IMR-90 (cell line): ENCODE measurements around the gene GTSE1. TPM values are rescaled to one million over a fixed set of nuclear protein-coding genes. Genes with fewer than 3 reads are reported as not detected.

Experiments used
- ATAC-seq: fragments of 200-7000 bp; cut with Tn5 transposase; 2 replicates; pipeline ENCODE4 v1.9.1; 2020; ENCODE audit warnings: low read depth, mild to moderate bottlenecking, moderate library complexity
- BruUV-seq: library from RNA; stranded (reverse); fragments of 400-500 nt; replicated peaks from 2 replicates; lab custom pipeline; 2021; lab: Mats Ljungman, UMichigan
- CTCF ChIA-PET: fragments of 300-600 bp; formaldehyde crosslinking; extraction: SDS; loops from one replicate; lab custom pipeline; 2021; ENCODE audit warnings: antibody characterized with exemption; lab: Yijun Ruan, JAX
- POLR2A ChIA-PET: fragments of 300-600 bp; sonication (Branson Sonifier 250); formaldehyde crosslinking; loops from one replicate; lab custom pipeline; 2022; ENCODE audit warnings: antibody characterized with exemption; ENCODE audit not compliant: unreplicated experiment; lab: Charles Lee
- DNase-seq: peaks from one replicate; pipeline ENCODE4 v3.0.0; 2013
- H2AFZ ChIP-seq: replicated peaks from 2 replicates; pipeline ENCODE3; 2013; ENCODE audit warnings: low read length, mild to moderate bottlenecking; ENCODE audit not compliant: poor library complexity
- H2AK5ac ChIP-seq: 2 replicates; pipeline ENCODE4 v1.6.1; 2013; ENCODE audit warnings: low read depth, low read length, inconsistent platforms
- H2AK9ac ChIP-seq: replicated peaks from 2 replicates; pipeline ENCODE3; 2013; ENCODE audit warnings: mild to moderate bottlenecking, low read depth, low read length, moderate library complexity; ENCODE audit not compliant: poor library complexity
- H2BK120ac ChIP-seq: 2 replicates; pipeline ENCODE4 v1.6.1; 2013; ENCODE audit warnings: low read depth, low read length, inconsistent platforms
- H2BK15ac ChIP-seq: 3 replicates; pipeline ENCODE4 v1.6.1; 2013; ENCODE audit warnings: low read depth, low read length, inconsistent platforms
- H2BK20ac ChIP-seq: 2 replicates; pipeline ENCODE4 v1.6.1; 2013; ENCODE audit warnings: low read depth, mild to moderate bottlenecking, inconsistent platforms, low read length, moderate library complexity
- H2BK5ac ChIP-seq: 2 replicates; pipeline ENCODE4 v1.6.1; 2013; ENCODE audit warnings: mild to moderate bottlenecking, low read depth, low read length, inconsistent platforms; ENCODE audit not compliant: poor library complexity, severe bottlenecking
- H3K14ac ChIP-seq: replicated peaks from 2 replicates; pipeline ENCODE4 v1.6.1; 2013; ENCODE audit warnings: low read depth, low read length, inconsistent platforms
- H3K18ac ChIP-seq: 2 replicates; pipeline ENCODE4 v1.6.1; 2013; ENCODE audit warnings: low read depth, low read length, control low read depth
- H3K23ac ChIP-seq: 2 replicates; pipeline ENCODE4 v1.6.1; 2013; ENCODE audit warnings: low read depth, low read length, inconsistent platforms
- H3K27ac ChIP-seq: 2 replicates; pipeline ENCODE4 v1.5.1; 2013; ENCODE audit warnings: mild to moderate bottlenecking, control low read depth, low read length; ENCODE audit not compliant: insufficient read depth
- H3K27me3 ChIP-seq: 2 replicates; pipeline ENCODE4 v1.6.1; 2013; ENCODE audit warnings: low read length; ENCODE audit not compliant: control insufficient read depth, insufficient read depth
- H3K36me3 ChIP-seq: 2 replicates; pipeline ENCODE4 v1.6.1; 2013; ENCODE audit warnings: low read length, mixed read lengths; ENCODE audit not compliant: control insufficient read depth, insufficient read depth
- H3K4ac ChIP-seq: 2 replicates; pipeline ENCODE4 v1.6.1; 2013; ENCODE audit warnings: low read depth, low read length, inconsistent platforms
- H3K4me1 ChIP-seq: 2 replicates; pipeline ENCODE4 v1.6.1; 2013; ENCODE audit warnings: low read length, mixed read lengths; ENCODE audit not compliant: control insufficient read depth, insufficient read depth
- H3K4me2 ChIP-seq: 2 replicates; pipeline ENCODE4 v1.6.1; 2013; ENCODE audit warnings: low read depth, mild to moderate bottlenecking, control low read depth, low read length, moderate library complexity
- H3K4me3 ChIP-seq: 2 replicates; pipeline ENCODE4 v1.5.1; 2013; ENCODE audit warnings: low read depth, mild to moderate bottlenecking, control low read depth, low read length, moderate library complexity; ENCODE audit not compliant: insufficient read depth
- H3K56ac ChIP-seq: 2 replicates; pipeline ENCODE4 v1.6.1; 2013; ENCODE audit warnings: low read length, inconsistent platforms; ENCODE audit not compliant: insufficient read depth; ENCODE audit errors: extremely low read depth
- H3K79me1 ChIP-seq, 2 experiments: 2 replicates each; pipeline ENCODE4 v1.6.1; 2013; ENCODE audit warnings: low read length in 2 of 2, inconsistent platforms in 1 of 2, low read depth in 1 of 2
- H3K9ac ChIP-seq: 2 replicates; pipeline ENCODE4 v1.6.1; 2013; ENCODE audit warnings: low read depth, low read length, control low read depth
- H3K9me1 ChIP-seq: 2 replicates; pipeline ENCODE4 v1.6.1; 2013; ENCODE audit warnings: low read length, inconsistent platforms; ENCODE audit not compliant: insufficient read depth
- H3K9me3 ChIP-seq: 2 replicates; pipeline ENCODE4 v1.6.1; 2013; ENCODE audit warnings: low read length; ENCODE audit not compliant: control insufficient read depth, insufficient read depth
- H4K20me1 ChIP-seq: 2 replicates; pipeline ENCODE4 v1.6.1; 2013; ENCODE audit warnings: low read length, inconsistent platforms; ENCODE audit not compliant: insufficient read depth
- H4K5ac ChIP-seq: 2 replicates; pipeline ENCODE4 v1.6.1; 2013; ENCODE audit warnings: mild to moderate bottlenecking, low read depth, low read length, control low read depth
- H4K8ac ChIP-seq, 2 experiments: 2 replicates each; pipeline ENCODE4 v1.6.1; 2013; ENCODE audit warnings: low read depth in 2 of 2, low read length in 2 of 2, control low read depth in 1 of 2, inconsistent platforms in 1 of 2
- H4K91ac ChIP-seq: 2 replicates; pipeline ENCODE4 v1.6.1; 2013; ENCODE audit warnings: low read depth, low read length, inconsistent platforms; ENCODE audit not compliant: insufficient read depth
- BHLHE40 ChIP-seq: fragments of 150-350 bp; IDR thresholded peaks from 2 replicates; pipeline ENCODE4 v1.6.1; 2016; ENCODE audit warnings: mild to moderate bottlenecking, low read depth, low read length
- CEBPB ChIP-seq: IDR thresholded peaks from 2 replicates; pipeline ENCODE4 v1.6.1; 2012; ENCODE audit warnings: low read depth, low read length, improper control_type of control experiment
- CHD1 ChIP-seq: IDR thresholded peaks from 2 replicates; pipeline ENCODE4 v1.6.1; 2012; ENCODE audit warnings: low read depth, low read length, improper control_type of control experiment
- ELK1 ChIP-seq: fragments of 150-350 bp; IDR thresholded peaks from 2 replicates; pipeline ENCODE4 v1.6.1; 2016; ENCODE audit warnings: low read depth, mild to moderate bottlenecking, low read length, moderate library complexity, borderline replicate concordance
- FOS ChIP-seq: fragments of 150-350 bp; IDR thresholded peaks from 2 replicates; pipeline ENCODE4 v1.6.1; 2016; ENCODE audit warnings: low read depth, low read length
- MAFK ChIP-seq: IDR thresholded peaks from 2 replicates; pipeline ENCODE4 v1.6.1; 2012; ENCODE audit warnings: low read depth, low read length, improper control_type of control experiment
- POLR2A ChIP-seq: IDR thresholded peaks from 2 replicates; pipeline ENCODE4 v1.6.1; 2012; ENCODE audit warnings: mild to moderate bottlenecking, low read depth, low read length
- RCOR1 ChIP-seq: IDR thresholded peaks from 2 replicates; pipeline ENCODE4 v1.6.1; 2012; ENCODE audit warnings: mild to moderate bottlenecking, low read length, improper control_type of control experiment; ENCODE audit not compliant: insufficient replicate concordance
- RFX5 ChIP-seq: IDR thresholded peaks from 2 replicates; pipeline ENCODE4 v1.8.0; 2012; ENCODE audit warnings: low read depth, mild to moderate bottlenecking, low read length, moderate library complexity
- SMC3 ChIP-seq: fragments of 150-350 bp; IDR thresholded peaks from 2 replicates; pipeline ENCODE4 v1.6.1; 2016; ENCODE audit warnings: low read depth, mild to moderate bottlenecking, antibody characterized with exemption, low read length, moderate library complexity
- USF2 ChIP-seq: fragments of 150-350 bp; IDR thresholded peaks from 2 replicates; pipeline ENCODE4 v1.6.1; 2017; ENCODE audit warnings: mild to moderate bottlenecking, antibody characterized with exemption, low read length, low read depth
- WGBS, 2 experiments: methylation state at CpG; one replicate each; pipeline versions ENCODE4 v1.1.5 to v1.1.7; 2013; ENCODE audit warnings: missing lambda C conversion rate in 2 of 2; ENCODE audit not compliant: insufficient read length in 1 of 2; ENCODE audit errors: extremely low coverage in 2 of 2; 5-methylcytosine and 5-hydroxymethylcytosine counted together
- dilution Hi-C: fragments of 300-500 bp; cut with HindIII; formaldehyde crosslinking; loops from one replicate; pipeline ENCODE4 v1.14.3; 2018; ENCODE audit warnings: low sequenced_read_pairs; ENCODE audit not compliant: unreplicated experiment
- in situ Hi-C: fragments of 300-500 bp; cut with MboI; formaldehyde crosslinking; loops from 3 replicates; pipeline ENCODE4 v1.14.3; 2019; ENCODE audit warnings: low sequenced_read_pairs, inconsistent platforms, mixed read lengths
- intact Hi-C: fragments of 100-400 bp; cut with micrococcal nuclease; formaldehyde crosslinking; loops from 2 replicates; pipeline ENCODE4 v1.10.0; 2022
- polyA plus RNA-seq, 3 experiments: library from polyadenylated mRNA; depleted of rRNA; stranded (reverse); fragments of >200 nt; gene quantifications; 2 replicates each; pipeline ENCODE4 v1.2.3, GENCODE V29; 2012; ENCODE audit warnings: low replicate concordance in 1 of 3
- total RNA-seq: library from RNA; depleted of rRNA; stranded (reverse); fragments of >200 nt; gene quantifications from 2 replicates; pipeline ENCODE4 v1.2.3, GENCODE V29; 2012

GTSE1 gene
- total and polyA plus RNA-seq, 2 of the 4 experiments (the other 2 are of a cell fraction) = 5.9 to 17.1 TPM

GRCh38 chr22:46299101-46299500 is 2.4 kb downstream of the GTSE1 start:
- ATAC-seq (no peak), DNase-seq (no peak)
- 88% methylated on average over 13 of the region's 13 CpGs; no CpG with 5 or more reads in 1 of the 2 experiments for WGBS, 2 experiments
- no peak overlapping the region for H4K5ac ChIP-seq
- no peak overlapping the region for H3K14ac ChIP-seq
- dilution Hi-C loops (no loop called here), in situ Hi-C loops (loop anchor here (5.0 kb wide), 1 partner anchor 177 kb away; no protein-coding TSS in a partner anchor), intact Hi-C loops (loop anchor here (5.0 kb wide), 1 partner anchor 177 kb away; no protein-coding TSS in a partner anchor)
- no peak overlapping the region for H3K9ac ChIP-seq
- peak overlapping the region; percentile 26 for H2AK9ac ChIP-seq
- H3K27ac ChIP-seq = no peak overlapping the region
- peaks cover 14% of the 10 kb centered on the region for H3K4me1 ChIP-seq
- H3K4ac ChIP-seq = no peak overlapping the region
- no peak overlapping the region for H2AK5ac ChIP-seq
- no peak overlapping the region for H4K91ac ChIP-seq
- peak overlapping the region; percentile 60 for H2AFZ ChIP-seq
- no peak overlapping the region for H2BK15ac ChIP-seq
- no peak overlapping the region for H3K4me2 ChIP-seq
- H3K4me3 ChIP-seq = no peak overlapping the region
- H3K79me1 ChIP-seq = peaks cover 16 to 63% of the 10 kb centered on the region in 2 experiments; a peak in 3 of 4 replicates
- H3K36me3 ChIP-seq = no peaks in the 10 kb centered on the region; the same call in 1 of the 2 replicates
- H3K9me3 ChIP-seq = no peaks in the 10 kb centered on the region
- H4K8ac ChIP-seq = no peak overlapping the region
- H3K18ac ChIP-seq = no peak overlapping the region
- no peaks in the 10 kb centered on the region for H3K27me3 ChIP-seq
- no peak overlapping the region for H2BK20ac ChIP-seq
- TF ChIP-seq ELK1 (no peak), RFX5 (no peak), BHLHE40 (no peak), RCOR1 (no peak), CEBPB (no peak), USF2 (no peak), FOS (no peak), MAFK (no peak), POLR2A (no peak), CHD1 (no peak), SMC3 (no peak)
- H2BK120ac ChIP-seq = no peak overlapping the region
- H2BK5ac ChIP-seq = no peak overlapping the region
- ChIA-PET CTCF (no interaction called here), POLR2A (interaction anchor here (0.6 kb wide), 1 partner anchor 249 kb away, joined by 9 read pairs; no protein-coding TSS in a partner anchor)
- no peak overlapping the region for H3K56ac ChIP-seq
- BruUV-seq = no TSS peak
- H3K23ac ChIP-seq = no peak overlapping the region; the same call in 1 of the 2 replicates
- H4K20me1 ChIP-seq = peaks cover 9% of the 10 kb centered on the region; the same call in 1 of the 2 replicates
- peaks cover 28% of the 10 kb centered on the region for H3K9me1 ChIP-seq
